HepG2 (cell line): ENCODE data around the gene TMEM151A. TPM values are rescaled to one million over a fixed set of nuclear protein-coding genes. Genes with fewer than 3 reads are reported as not detected.
A peak's percentile ranks its signal among the peaks of the same experiment; 100 is the strongest.

Experiments used
- AGO2 ChIP-seq: fragments of 200-400 bp; formaldehyde crosslinking; optimal IDR thresholded peaks from 2 replicates; pipeline ENCODE3; 2017; ENCODE audit warnings: mild to moderate bottlenecking, low read depth, low read length, moderate library complexity
- EED ChIP-seq: sonication (generic); formaldehyde crosslinking; IDR thresholded peaks from 2 replicates; pipeline ENCODE4 v1.5.0; 2020; ENCODE audit warnings: mild to moderate bottlenecking, missing genetic modification reagents
- FOXC1 ChIP-seq: sonication (generic); formaldehyde crosslinking; IDR thresholded peaks from 2 replicates; pipeline ENCODE4 v1.8.0; 2022; ENCODE audit warnings: mild to moderate bottlenecking, missing genetic modification reagents, borderline replicate concordance
- HMG20B ChIP-seq: conservative IDR thresholded peaks from 2 replicates; pipeline ENCODE4 v1.6.1; 2016; ENCODE audit warnings: missing genetic modification reagents, missing compliant biosample characterization
- HNF4A ChIP-seq: sonication (generic); formaldehyde crosslinking; IDR thresholded peaks from 2 replicates; pipeline ENCODE4 v1.4.0; 2020; ENCODE audit warnings: missing genetic modification reagents
- NR2C2 ChIP-seq: sonication (generic); formaldehyde crosslinking; IDR thresholded peaks from 2 replicates; pipeline ENCODE4 v1.4.0; 2020; ENCODE audit warnings: missing genetic modification reagents, mild to moderate bottlenecking, moderate library complexity, borderline replicate concordance
- PHF8 ChIP-seq: sonication (generic); formaldehyde crosslinking; IDR thresholded peaks from 2 replicates; pipeline ENCODE4 v1.5.0; 2020; ENCODE audit warnings: missing genetic modification reagents
- ZNF207 ChIP-seq: fragments of 450-650 bp; IDR thresholded peaks from 2 replicates; pipeline ENCODE4 v1.6.1; 2016; ENCODE audit warnings: antibody characterized with exemption, borderline replicate concordance
- ZNF251 ChIP-seq: sonication (generic); formaldehyde crosslinking; IDR thresholded peaks from 2 replicates; pipeline ENCODE4 v1.9.0; 2021; ENCODE audit warnings: mild to moderate bottlenecking, missing genetic modification reagents
- ZNF292 ChIP-seq: sonication (generic); formaldehyde crosslinking; IDR thresholded peaks from 2 replicates; pipeline ENCODE4 v1.8.1; 2022; ENCODE audit warnings: mild to moderate bottlenecking, low read depth, missing genetic modification reagents, borderline replicate concordance
- ZNF333 ChIP-seq: sonication (generic); formaldehyde crosslinking; IDR thresholded peaks from 2 replicates; pipeline ENCODE4 v1.4.0; 2020; ENCODE audit warnings: mild to moderate bottlenecking, missing genetic modification reagents, borderline replicate concordance
- ZNF33A ChIP-seq: sonication (generic); formaldehyde crosslinking; IDR thresholded peaks from 2 replicates; pipeline ENCODE4 v1.5.1; 2020; ENCODE audit warnings: missing genetic modification reagents, mild to moderate bottlenecking, moderate library complexity, borderline replicate concordance
- ZNF570 ChIP-seq: sonication (generic); formaldehyde crosslinking; IDR thresholded peaks from 2 replicates; pipeline ENCODE4 v1.4.0; 2020; ENCODE audit warnings: mild to moderate bottlenecking, missing genetic modification reagents, borderline replicate concordance
- ZNF605 ChIP-seq: sonication (generic); formaldehyde crosslinking; IDR thresholded peaks from 2 replicates; pipeline ENCODE4 v1.8.0; 2022; ENCODE audit warnings: mild to moderate bottlenecking, missing genetic modification reagents
- polyA plus RNA-seq, 8 experiments: library from polyadenylated mRNA; depleted of rRNA in 3 of 8; stranded (reverse) in 7 of 8; unstranded in 1 of 8; fragments of >200 nt; fragmentation: Illumina TruSeq in 4 of 8; extraction: Trizol in 4 of 8; gene quantifications; 2 replicates each; pipeline versions ENCODE4 v1.2.1 to v1.2.3, GENCODE V29; 2011 to 2016; ENCODE audit warnings: low read depth in 4 of 8, missing spikeins in 1 of 8, mixed read lengths in 1 of 8; ENCODE audit not compliant: insufficient read depth in 1 of 8
- total RNA-seq, 5 experiments: library from RNA; depleted of rRNA; stranded (reverse); fragments of >200 nt; fragmentation: Illumina TruSeq; extraction: Trizol; gene quantifications; 2 replicates each; pipeline ENCODE4 v1.2.3, GENCODE V29; 2016; ENCODE audit warnings: low read depth in 1 of 5
- TF ChIP-seq, protein P1 (sequence below): IDR thresholded peaks from 2 replicates; pipeline ENCODE4 v1.6.1; 2016; ENCODE audit warnings: mild to moderate bottlenecking, missing biosample characterization, missing genetic modification reagents
- TF ChIP-seq, protein P2 (sequence below): sonication (generic); formaldehyde crosslinking; IDR thresholded peaks from 2 replicates; pipeline ENCODE4 v1.5.0; 2020; ENCODE audit warnings: mild to moderate bottlenecking, missing genetic modification reagents
- TF ChIP-seq, protein P3 (sequence below): sonication (generic); formaldehyde crosslinking; IDR thresholded peaks from 2 replicates; pipeline ENCODE4 v1.4.0; 2020; ENCODE audit warnings: mild to moderate bottlenecking, missing genetic modification reagents
- TF ChIP-seq, protein P4 (sequence below), 2 experiments: IDR thresholded peaks; 2 replicates each; pipeline ENCODE4 v1.6.1; 2011 to 2012; ENCODE audit warnings: low read length in 2 of 2, borderline replicate concordance in 1 of 2, low read depth in 1 of 2, mild to moderate bottlenecking in 1 of 2, moderate library complexity in 1 of 2

The TMEM151A gene
- total and polyA plus RNA-seq, 2 of the 13 experiments (the other 11 are each of a cell fraction or from before 2014, with no cell fraction given): 0.18 to 0.33 TPM

- TF ChIP-seq, protein P1, sequence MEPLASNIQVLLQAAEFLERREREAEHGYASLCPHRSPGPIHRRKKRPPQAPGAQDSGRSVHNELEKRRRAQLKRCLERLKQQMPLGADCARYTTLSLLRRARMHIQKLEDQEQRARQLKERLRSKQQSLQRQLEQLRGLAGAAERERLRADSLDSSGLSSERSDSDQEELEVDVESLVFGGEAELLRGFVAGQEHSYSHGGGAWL: no peak
- TF ChIP-seq ZNF251 (CRISPR knock-in tag) (no peak), ZNF207 (no peak), FOXC1 (CRISPR knock-in tag) (0 out of 2 replicates have a peak, but pooled peaks have one; percentile 16), ZNF333 (CRISPR knock-in tag) (peak; percentile 39; the same call in 1 of the 2 replicates), NR2C2 (CRISPR knock-in tag) (0 out of 2 replicates have a peak, but pooled peaks have one; percentile 8), PHF8 (CRISPR knock-in tag) (peak; percentile 49; the same call in 1 of the 2 replicates), HMG20B (CRISPR knock-in tag) (no peak), ZNF292 (CRISPR knock-in tag) (no peak), ZNF33A (CRISPR knock-in tag) (no peak), EED (CRISPR knock-in tag) (0 out of 2 replicates have a peak, but pooled peaks have one; percentile 31), HNF4A (CRISPR knock-in tag) (peak; percentile 55; the same call in 1 of the 2 replicates), ZNF605 (CRISPR knock-in tag) (0 out of 2 replicates have a peak, but pooled peaks have one; percentile 28), ZNF570 (CRISPR knock-in tag) (no peak), AGO2 (peak; percentile 23)
- TF ChIP-seq, protein P2, sequence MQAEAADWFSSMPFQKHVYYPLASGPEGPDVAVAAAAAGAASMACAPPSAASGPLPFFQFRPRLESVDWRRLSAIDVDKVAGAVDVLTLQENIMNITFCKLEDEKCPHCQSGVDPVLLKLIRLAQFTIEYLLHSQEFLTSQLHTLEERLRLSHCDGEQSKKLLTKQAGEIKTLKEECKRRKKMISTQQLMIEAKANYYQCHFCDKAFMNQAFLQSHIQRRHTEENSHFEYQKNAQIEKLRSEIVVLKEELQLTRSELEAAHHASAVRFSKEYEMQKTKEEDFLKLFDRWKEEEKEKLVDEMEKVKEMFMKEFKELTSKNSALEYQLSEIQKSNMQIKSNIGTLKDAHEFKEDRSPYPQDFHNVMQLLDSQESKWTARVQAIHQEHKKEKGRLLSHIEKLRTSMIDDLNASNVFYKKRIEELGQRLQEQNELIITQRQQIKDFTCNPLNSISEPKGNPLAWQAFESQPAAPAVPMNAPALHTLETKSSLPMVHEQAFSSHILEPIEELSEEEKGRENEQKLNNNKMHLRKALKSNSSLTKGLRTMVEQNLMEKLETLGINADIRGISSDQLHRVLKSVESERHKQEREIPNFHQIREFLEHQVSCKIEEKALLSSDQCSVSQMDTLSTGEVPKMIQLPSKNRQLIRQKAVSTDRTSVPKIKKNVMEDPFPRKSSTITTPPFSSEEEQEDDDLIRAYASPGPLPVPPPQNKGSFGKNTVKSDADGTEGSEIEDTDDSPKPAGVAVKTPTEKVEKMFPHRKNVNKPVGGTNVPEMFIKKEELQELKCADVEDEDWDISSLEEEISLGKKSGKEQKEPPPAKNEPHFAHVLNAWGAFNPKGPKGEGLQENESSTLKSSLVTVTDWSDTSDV: peak; percentile 79; the same call in 1 of the 2 replicates
- TF ChIP-seq, protein P3, sequence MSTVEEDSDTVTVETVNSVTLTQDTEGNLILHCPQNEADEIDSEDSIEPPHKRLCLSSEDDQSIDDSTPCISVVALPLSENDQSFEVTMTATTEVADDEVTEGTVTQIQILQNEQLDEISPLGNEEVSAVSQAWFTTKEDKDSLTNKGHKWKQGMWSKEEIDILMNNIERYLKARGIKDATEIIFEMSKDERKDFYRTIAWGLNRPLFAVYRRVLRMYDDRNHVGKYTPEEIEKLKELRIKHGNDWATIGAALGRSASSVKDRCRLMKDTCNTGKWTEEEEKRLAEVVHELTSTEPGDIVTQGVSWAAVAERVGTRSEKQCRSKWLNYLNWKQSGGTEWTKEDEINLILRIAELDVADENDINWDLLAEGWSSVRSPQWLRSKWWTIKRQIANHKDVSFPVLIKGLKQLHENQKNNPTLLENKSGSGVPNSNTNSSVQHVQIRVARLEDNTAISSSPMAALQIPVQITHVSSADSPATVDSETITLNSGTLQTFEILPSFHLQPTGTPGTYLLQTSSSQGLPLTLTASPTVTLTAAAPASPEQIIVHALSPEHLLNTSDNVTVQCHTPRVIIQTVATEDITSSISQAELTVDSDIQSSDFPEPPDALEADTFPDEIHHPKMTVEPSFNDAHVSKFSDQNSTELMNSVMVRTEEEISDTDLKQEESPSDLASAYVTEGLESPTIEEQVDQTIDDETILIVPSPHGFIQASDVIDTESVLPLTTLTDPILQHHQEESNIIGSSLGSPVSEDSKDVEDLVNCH: no peak
- TF ChIP-seq, protein P4, sequence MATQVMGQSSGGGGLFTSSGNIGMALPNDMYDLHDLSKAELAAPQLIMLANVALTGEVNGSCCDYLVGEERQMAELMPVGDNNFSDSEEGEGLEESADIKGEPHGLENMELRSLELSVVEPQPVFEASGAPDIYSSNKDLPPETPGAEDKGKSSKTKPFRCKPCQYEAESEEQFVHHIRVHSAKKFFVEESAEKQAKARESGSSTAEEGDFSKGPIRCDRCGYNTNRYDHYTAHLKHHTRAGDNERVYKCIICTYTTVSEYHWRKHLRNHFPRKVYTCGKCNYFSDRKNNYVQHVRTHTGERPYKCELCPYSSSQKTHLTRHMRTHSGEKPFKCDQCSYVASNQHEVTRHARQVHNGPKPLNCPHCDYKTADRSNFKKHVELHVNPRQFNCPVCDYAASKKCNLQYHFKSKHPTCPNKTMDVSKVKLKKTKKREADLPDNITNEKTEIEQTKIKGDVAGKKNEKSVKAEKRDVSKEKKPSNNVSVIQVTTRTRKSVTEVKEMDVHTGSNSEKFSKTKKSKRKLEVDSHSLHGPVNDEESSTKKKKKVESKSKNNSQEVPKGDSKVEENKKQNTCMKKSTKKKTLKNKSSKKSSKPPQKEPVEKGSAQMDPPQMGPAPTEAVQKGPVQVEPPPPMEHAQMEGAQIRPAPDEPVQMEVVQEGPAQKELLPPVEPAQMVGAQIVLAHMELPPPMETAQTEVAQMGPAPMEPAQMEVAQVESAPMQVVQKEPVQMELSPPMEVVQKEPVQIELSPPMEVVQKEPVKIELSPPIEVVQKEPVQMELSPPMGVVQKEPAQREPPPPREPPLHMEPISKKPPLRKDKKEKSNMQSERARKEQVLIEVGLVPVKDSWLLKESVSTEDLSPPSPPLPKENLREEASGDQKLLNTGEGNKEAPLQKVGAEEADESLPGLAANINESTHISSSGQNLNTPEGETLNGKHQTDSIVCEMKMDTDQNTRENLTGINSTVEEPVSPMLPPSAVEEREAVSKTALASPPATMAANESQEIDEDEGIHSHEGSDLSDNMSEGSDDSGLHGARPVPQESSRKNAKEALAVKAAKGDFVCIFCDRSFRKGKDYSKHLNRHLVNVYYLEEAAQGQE (IDR thresholded peaks at IDR 0.05; ENCODE audit: borderline replicate concordance in 1 of 2, low read depth in 1 of 2, low read length in 2 of 2): no peak
Measured at GRCh38 chr11:66287889-66288670, 3.6 kb upstream of the TMEM151A start (continued).
